HPDE6-E6E7 (cell line): Measurements from ENCODE around the gene PKN2.

Experiments used
- DNase-seq: peaks from one replicate; pipeline ENCODE4 v3.0.0; 2011; ENCODE audit warnings: missing footprints; ENCODE audit errors: extremely low spot score

Gene PKN2

GRCh38 chr1:88735382-88735781 lies 51.3 kb downstream of the PKN2 start:
- DNase-seq = no peak

GRCh38 chr1:88735909-88736308 lies 51.8 kb downstream of the PKN2 start:
- no peak for DNase-seq

- DNase-seq = peak; percentile 20
These were observed 52.7 kb downstream of the PKN2 start for GRCh38 chr1:88736633-88737248.

- no peak for DNase-seq
These were observed 53.4 kb downstream of the PKN2 start for GRCh38 chr1:88737338-88737927.

GRCh38 chr1:88740784-88741183 lies 56.7 kb downstream of the PKN2 start:
- no peak for DNase-seq

GRCh38 chr1:88741413-88741812 lies 57.3 kb downstream of the PKN2 start:
- no peak for DNase-seq

GRCh38 chr1:88742531-88742930 lies 58.5 kb downstream of the PKN2 start:
- DNase-seq = no peak

GRCh38 chr1:88744142-88744541 lies 60.1 kb downstream of the PKN2 start:
- no peak for DNase-seq

GRCh38 chr1:88746916-88747315 lies 62.8 kb downstream of the PKN2 start:
- DNase-seq = no peak

GRCh38 chr1:88751714-88752113 lies 67.6 kb downstream of the PKN2 start:
- no peak for DNase-seq

- DNase-seq = no peak
These were observed 69.4 kb downstream of the PKN2 start for GRCh38 chr1:88753506-88753905.

- no peak for DNase-seq
These were observed 79.8 kb downstream of the PKN2 start for GRCh38 chr1:88763649-88764406.

- DNase-seq = no peak
These were observed 84.1 kb downstream of the PKN2 start for GRCh38 chr1:88768187-88768586.

GRCh38 chr1:88768816-88769215 lies 84.7 kb downstream of the PKN2 start:
- no peak for DNase-seq

- no peak for DNase-seq
These were observed 89.6 kb downstream of the PKN2 start for GRCh38 chr1:88773540-88774150.

GRCh38 chr1:88774151-88774556 lies 90.1 kb downstream of the PKN2 start:
- peak; percentile 73 for DNase-seq

GRCh38 chr1:88777604-88778149 lies 93.6 kb downstream of the PKN2 start:
- DNase-seq = no peak

- DNase-seq = no peak
These were observed 95.8 kb downstream of the PKN2 start for GRCh38 chr1:88779880-88780279.

GRCh38 chr1:88780485-88780884 lies 96.4 kb downstream of the PKN2 start:
- no peak for DNase-seq

- DNase-seq = no peak
These were observed 99.1 kb downstream of the PKN2 start for GRCh38 chr1:88783145-88783544.

- DNase-seq = no peak
These were observed 100.5 kb downstream of the PKN2 start for GRCh38 chr1:88784551-88784950.
